ENCODE results near the gene GRK6.

DNA sequence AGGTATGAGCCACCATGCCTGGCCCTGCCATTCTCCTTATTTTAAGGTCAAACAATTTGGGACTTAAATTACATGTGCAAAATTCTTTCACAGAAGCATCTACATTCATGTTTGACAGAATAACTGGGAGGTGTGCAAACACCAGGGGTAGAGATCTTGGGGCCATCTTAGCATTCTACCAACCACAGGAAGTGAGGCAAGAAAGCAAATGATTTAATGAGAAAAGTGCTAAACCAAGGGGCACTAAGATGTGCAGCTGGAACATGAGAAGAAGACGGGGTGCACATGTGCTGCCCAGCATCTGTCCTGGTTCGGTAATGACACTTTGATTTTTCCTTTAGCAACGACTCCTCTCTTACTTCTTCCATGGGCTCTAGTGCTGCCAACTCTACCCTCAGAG is 15.9 kb upstream of the GRK6 start:
- TF ChIP-seq CTCF (IDR thresholded peaks at IDR 0.05) (no peak), POLR2A (IDR thresholded peaks at IDR 0.05) (no peak)

All from heart left ventricle (tissue), 13 donors.